IMR-90 (cell line): Measurements from ENCODE around the gene ZNF408.

Experiments used
- BHLHE40 ChIP-seq: fragments of 150-350 bp; IDR thresholded peaks from 2 replicates; pipeline ENCODE4 v1.6.1; 2016; ENCODE audit warnings: mild to moderate bottlenecking, low read depth, low read length
- CHD1 ChIP-seq: IDR thresholded peaks from 2 replicates; pipeline ENCODE4 v1.6.1; 2012; ENCODE audit warnings: low read depth, low read length, improper control_type of control experiment
- CTCF ChIP-seq: conservative IDR thresholded peaks from 2 replicates; pipeline ENCODE4 v1.5.1; 2012; ENCODE audit warnings: mild to moderate bottlenecking, low read depth, low read length, improper control_type of control experiment
- MAFK ChIP-seq: IDR thresholded peaks from 2 replicates; pipeline ENCODE4 v1.6.1; 2012; ENCODE audit warnings: low read depth, low read length, improper control_type of control experiment
- MXI1 ChIP-seq: IDR thresholded peaks from 2 replicates; pipeline ENCODE4 v1.6.1; 2012; ENCODE audit warnings: low read depth, mild to moderate bottlenecking, low read length, moderate library complexity, borderline replicate concordance
- NFE2L2 ChIP-seq: fragments of 150-350 bp; IDR thresholded peaks from 2 replicates; pipeline ENCODE4 v1.6.1; 2016; ENCODE audit warnings: low read depth, mild to moderate bottlenecking, low read length
- POLR2A ChIP-seq: IDR thresholded peaks from 2 replicates; pipeline ENCODE4 v1.6.1; 2012; ENCODE audit warnings: mild to moderate bottlenecking, low read depth, low read length
- RAD21 ChIP-seq: IDR thresholded peaks from 2 replicates; pipeline ENCODE4 v1.6.1; 2012; ENCODE audit warnings: low read length, improper control_type of control experiment
- RCOR1 ChIP-seq: IDR thresholded peaks from 2 replicates; pipeline ENCODE4 v1.6.1; 2012; ENCODE audit warnings: mild to moderate bottlenecking, low read length, improper control_type of control experiment; ENCODE audit not compliant: insufficient replicate concordance
- RFX5 ChIP-seq: IDR thresholded peaks from 2 replicates; pipeline ENCODE4 v1.8.0; 2012; ENCODE audit warnings: low read depth, mild to moderate bottlenecking, low read length, moderate library complexity
- SMC3 ChIP-seq: fragments of 150-350 bp; IDR thresholded peaks from 2 replicates; pipeline ENCODE4 v1.6.1; 2016; ENCODE audit warnings: low read depth, mild to moderate bottlenecking, antibody characterized with exemption, low read length, moderate library complexity
- USF2 ChIP-seq: fragments of 150-350 bp; IDR thresholded peaks from 2 replicates; pipeline ENCODE4 v1.6.1; 2017; ENCODE audit warnings: mild to moderate bottlenecking, antibody characterized with exemption, low read length, low read depth

- no peak for TF ChIP-seq CTCF
- TF ChIP-seq RFX5 = no peak
- TF ChIP-seq POLR2A = no peak
- TF ChIP-seq RAD21 = no peak
- TF ChIP-seq MAFK = no peak
- TF ChIP-seq SMC3 = no peak
- TF ChIP-seq NFE2L2 = no peak
- no peak for TF ChIP-seq USF2
- TF ChIP-seq BHLHE40 = no peak
- TF ChIP-seq RCOR1 = no peak
- TF ChIP-seq MXI1 = no peak
- no peak for TF ChIP-seq CHD1
These were observed 4.6 kb upstream of the ZNF408 start for GRCh38 chr11:46696212-46696558.
